Measurements from ENCODE around the gene FOSB.

FOSB gene

DNA sequence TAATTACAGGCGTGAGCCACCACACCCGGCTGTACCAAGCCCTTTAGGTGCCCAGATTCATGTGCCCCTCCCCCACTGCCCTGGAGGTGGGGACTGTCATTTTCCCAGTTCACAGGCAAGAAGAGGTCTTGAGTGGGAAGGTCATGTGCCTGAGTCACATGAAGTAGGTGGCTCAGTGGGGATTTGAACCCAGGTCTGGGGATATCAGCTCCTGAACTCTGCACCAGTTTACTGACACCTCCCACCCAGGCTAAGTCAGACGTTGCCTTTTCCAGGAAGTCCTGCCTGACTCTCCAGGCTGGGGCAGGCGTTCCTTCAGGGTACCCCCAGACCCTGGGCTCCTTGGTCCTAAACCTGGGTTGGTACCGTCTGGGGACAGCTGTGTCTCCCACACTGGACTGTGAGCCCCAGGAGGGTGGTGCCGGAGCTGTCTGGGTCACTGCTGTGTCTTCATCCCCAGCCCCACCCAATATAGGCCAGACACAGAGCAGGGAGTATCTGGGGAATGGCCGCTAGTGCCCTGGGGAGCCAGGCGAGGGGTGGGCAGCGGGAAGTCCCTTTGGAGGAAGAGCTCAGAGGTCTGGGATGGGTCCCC is 48.1 kb downstream of the FOSB start:
- Histone ChIP-seq H3K9me3 (ENCODE audit: insufficient read depth, low read length) (no peaks in the 10 kb centered on the region), H3K4me2 (ENCODE audit: low read length) (no peak overlapping the region), H3K4me3 (ENCODE audit: low read length) (no peak overlapping the region), H2AFZ (ENCODE audit: low read depth, low read length) (no peak overlapping the region), H4K20me1 (ENCODE audit: insufficient read depth, low read length) (peaks cover 19% of the 10 kb centered on the region), H3K27me3 (ENCODE audit: low read depth, low read length) (no peaks in the 10 kb centered on the region), H3K27ac (ENCODE audit: low read length) (peak overlapping the region; percentile 80), H3K9ac (ENCODE audit: low read length) (peak overlapping the region; percentile 47; the same call in 1 of the 2 replicates), H3K36me3 (replicated peaks; ENCODE audit: low read depth, low read length) (peaks cover 35% of the 10 kb centered on the region), H3K79me2 (ENCODE audit: low read length) (peaks cover 56% of the 10 kb centered on the region), H3K4me1 (ENCODE audit: low read length) (peaks cover 32% of the 10 kb centered on the region)
- TF ChIP-seq EZH2phosphoT487 (IDR thresholded peaks at IDR 0.05; ENCODE audit: low read depth) = no peak
- TF ChIP-seq, protein P1, sequence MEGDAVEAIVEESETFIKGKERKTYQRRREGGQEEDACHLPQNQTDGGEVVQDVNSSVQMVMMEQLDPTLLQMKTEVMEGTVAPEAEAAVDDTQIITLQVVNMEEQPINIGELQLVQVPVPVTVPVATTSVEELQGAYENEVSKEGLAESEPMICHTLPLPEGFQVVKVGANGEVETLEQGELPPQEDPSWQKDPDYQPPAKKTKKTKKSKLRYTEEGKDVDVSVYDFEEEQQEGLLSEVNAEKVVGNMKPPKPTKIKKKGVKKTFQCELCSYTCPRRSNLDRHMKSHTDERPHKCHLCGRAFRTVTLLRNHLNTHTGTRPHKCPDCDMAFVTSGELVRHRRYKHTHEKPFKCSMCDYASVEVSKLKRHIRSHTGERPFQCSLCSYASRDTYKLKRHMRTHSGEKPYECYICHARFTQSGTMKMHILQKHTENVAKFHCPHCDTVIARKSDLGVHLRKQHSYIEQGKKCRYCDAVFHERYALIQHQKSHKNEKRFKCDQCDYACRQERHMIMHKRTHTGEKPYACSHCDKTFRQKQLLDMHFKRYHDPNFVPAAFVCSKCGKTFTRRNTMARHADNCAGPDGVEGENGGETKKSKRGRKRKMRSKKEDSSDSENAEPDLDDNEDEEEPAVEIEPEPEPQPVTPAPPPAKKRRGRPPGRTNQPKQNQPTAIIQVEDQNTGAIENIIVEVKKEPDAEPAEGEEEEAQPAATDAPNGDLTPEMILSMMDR (IDR thresholded peaks at IDR 0.05; ENCODE audit: low read depth, low read length) = no peak

DNA sequence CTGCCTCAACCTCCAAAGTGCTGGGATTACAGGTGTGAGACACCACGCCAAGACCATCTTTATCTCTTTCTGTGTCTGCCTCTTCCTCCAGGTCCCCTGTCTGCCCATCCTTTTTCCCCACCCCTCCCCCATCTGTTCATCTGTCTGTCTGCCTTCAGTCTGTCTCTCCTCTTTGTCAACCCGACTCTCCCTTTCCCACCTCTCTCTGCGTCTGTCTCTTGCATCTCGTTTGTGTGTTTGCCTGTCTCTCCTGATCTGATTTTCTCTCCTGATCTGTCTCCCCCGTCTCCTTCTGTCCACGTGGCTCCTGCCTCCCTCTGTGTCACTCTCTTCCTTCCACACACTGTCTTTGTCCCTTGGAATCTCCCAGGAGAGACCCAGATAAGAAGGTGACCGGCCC is 49.4 kb downstream of the FOSB start:
- H3K27me3 ChIP-seq (ENCODE audit: low read depth, low read length) = no peaks in the 10 kb centered on the region
- H2AFZ ChIP-seq (ENCODE audit: low read depth, low read length) = no peak overlapping the region
- TF ChIP-seq EZH2phosphoT487 (IDR thresholded peaks at IDR 0.05; ENCODE audit: low read depth) = no peak
- TF ChIP-seq, protein P1 (IDR thresholded peaks at IDR 0.05; ENCODE audit: low read depth, low read length) = no peak
- H3K9ac ChIP-seq (ENCODE audit: low read length) = no peak overlapping the region
- H3K36me3 ChIP-seq (replicated peaks; ENCODE audit: low read depth, low read length) = peaks cover 36% of the 10 kb centered on the region
- no peak overlapping the region for H3K4me3 ChIP-seq (ENCODE audit: low read length)
- no peak overlapping the region for H3K4me2 ChIP-seq (ENCODE audit: low read length)
- peaks cover 32% of the 10 kb centered on the region for H3K4me1 ChIP-seq (ENCODE audit: low read length)
- peaks cover 42% of the 10 kb centered on the region for H3K79me2 ChIP-seq (ENCODE audit: low read length)
- H4K20me1 ChIP-seq (ENCODE audit: insufficient read depth, low read length) = peaks cover 8% of the 10 kb centered on the region
- H3K9me3 ChIP-seq (ENCODE audit: insufficient read depth, low read length) = no peaks in the 10 kb centered on the region
- no peak overlapping the region for H3K27ac ChIP-seq (ENCODE audit: low read length)

DNA sequence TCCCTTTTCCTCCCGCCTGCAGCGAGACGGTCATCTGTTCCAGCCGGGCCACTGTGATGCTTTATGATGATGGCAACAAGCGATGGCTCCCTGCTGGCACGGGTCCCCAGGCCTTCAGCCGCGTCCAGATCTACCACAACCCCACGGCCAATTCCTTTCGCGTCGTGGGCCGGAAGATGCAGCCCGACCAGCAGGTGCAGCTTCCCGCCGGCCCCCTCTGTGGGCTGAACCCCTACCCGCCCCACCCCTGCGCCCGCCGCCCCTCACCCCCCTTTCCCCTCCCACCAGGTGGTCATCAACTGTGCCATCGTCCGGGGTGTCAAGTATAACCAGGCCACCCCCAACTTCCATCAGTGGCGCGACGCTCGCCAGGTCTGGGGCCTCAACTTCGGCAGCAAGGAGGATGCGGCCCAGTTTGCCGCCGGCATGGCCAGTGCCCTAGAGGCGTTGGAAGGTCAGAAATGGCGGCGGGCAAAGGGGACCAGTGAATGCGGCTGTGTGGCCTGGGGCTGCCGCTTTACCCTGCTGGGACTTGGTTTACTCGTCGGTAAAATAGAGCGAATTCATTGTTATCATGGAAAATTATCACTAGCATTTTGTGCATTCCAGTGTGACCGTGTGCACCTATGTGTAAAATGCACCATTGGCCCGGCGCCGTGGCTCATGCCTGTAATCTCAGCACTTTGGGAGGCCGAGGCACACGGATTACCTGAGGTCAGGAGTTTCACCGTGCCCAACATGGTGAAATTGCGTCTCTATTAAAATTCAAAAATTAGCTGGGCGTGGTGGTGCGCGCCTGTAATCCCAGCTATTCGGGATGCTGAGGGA is 50.1 kb downstream of the FOSB start:
- Histone ChIP-seq H3K79me2 (ENCODE audit: low read length) (peaks cover 36% of the 10 kb centered on the region), H3K36me3 (replicated peaks; ENCODE audit: low read depth, low read length) (peaks cover 37% of the 10 kb centered on the region), H3K9me3 (ENCODE audit: insufficient read depth, low read length) (no peaks in the 10 kb centered on the region), H2AFZ (ENCODE audit: low read depth, low read length) (no peak overlapping the region), H3K4me3 (ENCODE audit: low read length) (no peak overlapping the region), H4K20me1 (ENCODE audit: insufficient read depth, low read length) (peaks cover 8% of the 10 kb centered on the region), H3K4me1 (ENCODE audit: low read length) (peaks cover 31% of the 10 kb centered on the region), H3K4me2 (ENCODE audit: low read length) (no peak overlapping the region), H3K27ac (ENCODE audit: low read length) (no peak overlapping the region), H3K9ac (ENCODE audit: low read length) (no peak overlapping the region), H3K27me3 (ENCODE audit: low read depth, low read length) (no peaks in the 10 kb centered on the region)
- TF ChIP-seq, protein P1 (IDR thresholded peaks at IDR 0.05; ENCODE audit: low read depth, low read length) = no peak
- TF ChIP-seq EZH2phosphoT487 (IDR thresholded peaks at IDR 0.05; ENCODE audit: low read depth) = no peak

DNA sequence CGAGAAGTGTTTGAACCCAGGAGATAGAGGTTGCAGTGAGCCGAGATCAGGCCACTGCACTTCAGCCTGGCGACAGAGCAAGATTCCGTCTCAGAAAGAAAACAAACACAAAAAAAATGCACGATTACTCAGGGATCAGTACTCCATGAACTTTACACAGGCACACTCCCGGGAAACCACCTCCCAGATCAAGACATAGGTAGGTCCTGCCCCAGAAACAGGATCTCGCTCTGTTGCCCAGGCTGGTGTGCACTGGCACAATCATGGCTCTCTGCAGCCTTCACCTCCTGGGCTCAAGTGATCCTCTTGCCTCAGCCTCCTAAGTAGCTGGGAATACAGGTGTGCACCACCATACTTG is 50.7 kb downstream of the FOSB start:
- peaks cover 36% of the 10 kb centered on the region for H3K36me3 ChIP-seq (replicated peaks; ENCODE audit: low read depth, low read length)
- TF ChIP-seq, protein P1 (IDR thresholded peaks at IDR 0.05; ENCODE audit: low read depth, low read length) = no peak
- no peak for TF ChIP-seq EZH2phosphoT487 (IDR thresholded peaks at IDR 0.05; ENCODE audit: low read depth)
- H3K79me2 ChIP-seq (ENCODE audit: low read length) = peaks cover 30% of the 10 kb centered on the region

More for the DNA sequence above, 50.7 kb downstream of the FOSB start:
- H3K4me3 ChIP-seq (ENCODE audit: low read length) = no peak overlapping the region
- no peaks in the 10 kb centered on the region for H3K27me3 ChIP-seq (ENCODE audit: low read depth, low read length)
- H4K20me1 ChIP-seq (ENCODE audit: insufficient read depth, low read length) = peaks cover 8% of the 10 kb centered on the region
- H2AFZ ChIP-seq (ENCODE audit: low read depth, low read length) = no peak overlapping the region
- no peak overlapping the region for H3K27ac ChIP-seq (ENCODE audit: low read length)
- no peaks in the 10 kb centered on the region for H3K9me3 ChIP-seq (ENCODE audit: insufficient read depth, low read length)
- H3K4me2 ChIP-seq (ENCODE audit: low read length) = no peak overlapping the region
- H3K9ac ChIP-seq (ENCODE audit: low read length) = no peak overlapping the region
- H3K4me1 ChIP-seq (ENCODE audit: low read length) = peaks cover 29% of the 10 kb centered on the region

All from OCI-LY3 (cell line).